COLO668 (cell line): ENCODE measurements around the gene MATK.

Experiments used
- DNase-seq: peaks from one replicate; lab custom pipeline; 2025; ENCODE audit not compliant: unreplicated experiment; lab: John Stamatoyannopoulos, UW

Gene MATK

DNA sequence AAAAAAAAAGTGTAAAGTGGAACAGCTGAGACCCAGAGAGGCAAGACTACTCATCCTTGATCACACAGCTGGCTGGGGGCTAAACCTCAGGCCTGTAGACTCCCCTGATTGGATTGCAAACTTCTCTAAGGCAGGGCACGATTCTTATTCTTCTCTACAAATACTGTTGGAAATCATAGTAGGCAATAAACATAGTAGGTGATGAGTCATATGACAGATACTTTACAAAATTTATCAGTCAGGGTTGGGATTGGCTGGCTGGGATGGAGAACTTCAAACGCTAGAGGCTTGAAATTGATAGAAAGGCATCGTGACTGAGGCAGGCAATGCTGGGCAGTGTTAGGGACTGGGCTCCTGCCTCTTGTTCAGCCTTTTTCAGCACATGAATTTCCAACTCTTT, 5.9 kb upstream of the MATK start:
- DNase-seq = no peak

DNA sequence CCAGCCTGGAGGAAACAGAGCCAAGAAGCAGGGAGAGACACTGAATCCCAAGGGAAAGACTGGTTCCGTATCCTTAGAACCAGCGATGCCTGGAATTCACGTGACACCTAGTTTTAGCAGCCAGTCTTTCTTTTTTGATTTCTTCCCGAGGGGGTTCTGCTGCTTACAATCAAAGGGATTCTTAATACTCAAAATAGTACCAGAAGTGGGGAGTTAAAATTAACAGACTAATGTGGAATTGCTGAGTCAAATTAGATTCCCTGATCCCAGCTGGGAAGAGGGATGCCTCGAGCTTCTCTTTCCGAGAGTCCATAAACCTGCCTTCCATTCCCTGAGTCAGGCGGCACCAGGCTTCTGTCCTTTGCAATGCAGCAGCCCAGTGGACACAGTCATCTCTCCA, 4.8 kb upstream of the MATK start:
- DNase-seq = no peak

DNA sequence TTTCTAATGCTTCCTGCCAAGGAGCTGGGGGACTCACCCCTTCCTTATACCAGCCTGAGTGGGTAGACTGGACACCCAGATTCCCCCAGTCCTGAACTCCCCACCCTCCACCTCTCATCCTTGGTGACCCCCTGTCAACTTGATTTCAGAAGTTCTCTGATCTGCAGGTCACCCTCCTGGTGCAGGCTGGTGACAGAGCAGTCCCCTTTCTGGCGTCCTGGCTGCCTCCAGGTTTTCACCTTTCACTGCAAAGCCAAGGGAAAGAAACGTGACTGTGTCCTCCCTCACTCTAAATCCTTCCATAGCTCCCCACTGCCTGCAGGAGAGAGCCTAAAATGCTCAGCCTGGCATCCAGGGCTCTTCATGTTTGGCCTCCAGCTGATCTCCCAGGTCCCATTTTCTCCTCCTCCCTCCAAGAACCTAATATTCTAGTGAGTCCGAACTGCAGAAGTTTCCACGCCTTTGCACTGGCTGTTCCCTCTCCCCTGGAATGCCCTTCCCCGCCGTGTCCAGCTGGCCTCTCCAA, 4.1 kb upstream of the MATK start:
- DNase-seq = no peak

- no peak for DNase-seq
Measured at GRCh38 chr19:3788996-3789778, 3.0 kb upstream of the MATK start.

- DNase-seq = peak; percentile 8
Measured at GRCh38 chr19:3785451-3785937, 687 bp downstream of the MATK start.

DNA sequence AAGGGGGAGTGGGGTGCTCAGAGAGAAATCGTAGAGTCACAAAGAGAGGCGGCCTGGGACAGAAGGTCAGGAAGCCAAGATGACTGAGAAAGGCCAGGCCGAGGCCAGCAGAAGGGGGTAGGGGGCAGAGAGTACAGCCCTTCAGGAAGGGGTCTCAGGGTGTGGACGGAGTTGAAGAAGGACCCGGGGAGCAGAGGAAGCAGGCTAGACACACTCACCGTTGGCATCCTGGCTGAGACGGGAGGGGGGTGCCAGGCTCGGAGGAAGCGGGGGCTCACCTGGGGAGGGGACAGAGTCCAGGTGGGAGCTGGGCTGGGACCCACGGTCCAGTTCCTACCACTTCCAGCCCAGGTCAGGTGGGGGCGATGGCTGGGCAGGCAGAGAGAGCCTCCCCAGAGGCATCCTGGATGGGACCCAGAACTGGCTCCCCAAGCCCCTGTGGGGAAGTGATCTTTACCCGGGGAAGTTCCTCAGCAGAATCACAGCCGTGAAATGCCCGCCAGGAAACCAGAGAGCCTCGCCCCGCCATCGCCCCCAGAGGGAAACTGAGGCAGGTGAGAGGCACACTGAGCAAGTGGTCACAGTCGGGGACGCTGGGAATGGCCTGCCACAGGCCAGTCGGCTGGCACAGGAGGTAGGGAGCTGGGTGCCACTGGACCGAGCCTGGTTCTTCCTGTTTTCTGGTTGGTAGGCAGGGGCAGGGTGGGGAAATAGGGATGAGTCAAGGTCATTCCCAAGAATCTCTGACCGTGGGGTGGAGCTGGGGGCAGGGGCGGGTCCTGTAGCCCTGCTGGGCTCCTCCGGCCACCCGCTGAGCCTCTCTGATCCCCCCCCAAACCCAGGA, 1.4 kb downstream of the MATK start:
- DNase-seq = no peak

DNA sequence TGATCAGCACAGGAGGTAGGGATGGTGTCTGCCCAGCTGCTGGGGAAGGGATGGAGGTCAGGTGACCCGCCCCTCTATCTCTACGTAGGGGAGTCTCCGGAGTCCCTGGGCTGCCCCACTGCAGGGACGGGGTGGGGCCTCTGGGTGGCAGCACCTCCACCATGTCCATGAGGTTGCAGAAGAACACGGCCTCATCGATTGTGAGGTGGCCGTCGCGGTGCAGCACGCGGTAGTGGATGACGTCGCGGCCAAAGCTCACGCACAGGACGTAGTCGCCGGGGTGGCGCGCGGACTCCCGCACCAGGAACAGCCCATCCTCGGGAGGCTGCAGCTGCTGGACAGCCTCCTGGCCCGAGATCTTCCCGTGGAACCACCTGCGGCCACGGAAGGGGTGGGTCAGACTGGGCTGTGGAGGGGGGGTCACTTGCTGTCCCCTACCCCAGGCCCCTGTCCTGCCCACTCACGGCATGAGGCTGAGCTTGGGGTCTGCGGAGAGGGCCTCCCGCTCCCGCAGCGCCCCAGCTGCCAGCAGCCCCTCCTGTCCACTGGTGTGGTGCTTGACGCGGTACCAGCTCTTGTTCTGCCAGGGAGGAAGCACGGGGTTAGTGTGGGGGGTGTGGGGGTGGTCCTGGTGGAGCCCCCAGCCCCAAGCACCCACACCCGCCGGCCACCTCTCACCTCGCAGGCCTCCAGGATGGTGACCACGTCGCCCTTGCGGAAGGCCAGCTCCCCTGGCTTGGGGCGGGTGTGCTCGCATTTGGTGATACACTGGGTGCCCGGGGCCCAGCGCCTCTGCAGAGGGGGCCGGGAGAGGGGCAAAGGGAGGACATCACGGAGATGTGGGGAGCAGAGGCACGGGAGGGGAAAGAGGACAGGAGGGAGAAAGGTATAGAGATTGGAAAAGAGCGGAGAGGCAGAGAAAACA, 2.3 kb downstream of the MATK start:
- DNase-seq = peak; percentile 13

DNA sequence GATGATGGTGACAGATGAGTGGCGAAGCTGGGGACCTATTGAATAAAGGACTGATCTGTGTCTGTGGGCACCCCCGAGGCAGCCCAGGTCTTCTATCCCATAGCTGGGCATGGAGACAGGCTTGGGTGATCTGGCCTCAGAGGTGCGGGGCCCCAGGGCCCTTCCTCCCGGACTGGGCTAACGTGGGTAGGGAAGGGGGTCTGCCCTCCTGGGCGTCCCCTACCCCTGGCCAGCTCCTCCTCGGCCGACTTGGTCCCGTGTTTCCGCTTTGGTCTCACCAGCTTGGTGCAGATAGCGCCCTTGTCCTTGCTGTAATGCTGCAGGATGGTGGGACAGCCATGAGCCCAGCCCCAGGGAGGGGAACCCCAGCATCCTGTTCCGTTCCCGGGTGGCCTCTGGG, 3.3 kb downstream of the MATK start:
- no peak for DNase-seq

GRCh38 chr19:3782330-3782729, 3.9 kb downstream of the MATK start:
- no peak for DNase-seq

DNA sequence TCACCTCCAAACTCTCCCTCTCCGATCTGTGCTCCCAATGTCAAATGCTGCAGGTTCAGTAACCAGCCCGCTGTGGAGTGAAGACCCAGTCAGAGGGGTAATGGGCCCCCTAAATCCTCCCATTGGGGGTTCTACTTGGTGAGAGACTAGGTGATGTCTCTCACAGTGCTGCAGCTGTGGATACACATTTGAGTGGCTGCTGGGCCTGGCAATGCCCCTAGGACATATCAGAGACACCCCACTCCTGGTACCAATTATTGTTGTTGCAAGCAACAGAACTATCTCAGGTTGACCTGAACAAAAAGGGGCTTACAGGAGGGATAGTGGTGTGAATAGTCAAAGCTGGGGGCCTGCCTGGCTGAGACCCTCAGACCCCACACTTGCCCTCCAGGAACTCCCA, 4.6 kb downstream of the MATK start:
- no peak for DNase-seq

DNA sequence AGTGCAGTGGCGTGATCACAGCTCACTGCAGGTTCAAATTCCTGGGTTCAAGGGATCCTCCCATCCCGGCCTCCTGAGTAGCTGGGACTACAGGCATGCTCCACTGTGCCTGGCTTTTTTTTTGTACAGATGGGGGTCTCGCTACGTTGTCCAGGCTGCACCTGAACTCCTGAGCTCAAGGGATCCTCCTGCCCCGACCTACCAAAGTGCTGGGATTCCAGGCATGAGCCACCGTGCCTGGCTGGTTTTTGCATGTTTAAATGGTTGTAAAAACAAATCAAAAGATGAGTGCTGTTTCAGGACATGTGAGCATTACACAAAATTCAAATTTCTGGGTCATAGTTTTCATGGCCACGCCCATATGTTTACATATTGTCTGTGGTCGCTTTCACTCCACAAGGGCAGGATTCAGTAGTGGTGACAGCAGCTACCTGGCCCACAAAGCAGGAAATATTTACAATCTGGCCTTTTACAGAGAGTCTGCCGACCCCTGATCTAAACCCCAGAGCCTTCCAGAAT, 5.3 kb downstream of the MATK start:
- no peak for DNase-seq

GRCh38 chr19:3778899-3779723, 7.1 kb downstream of the MATK start:
- DNase-seq = no peak

DNA sequence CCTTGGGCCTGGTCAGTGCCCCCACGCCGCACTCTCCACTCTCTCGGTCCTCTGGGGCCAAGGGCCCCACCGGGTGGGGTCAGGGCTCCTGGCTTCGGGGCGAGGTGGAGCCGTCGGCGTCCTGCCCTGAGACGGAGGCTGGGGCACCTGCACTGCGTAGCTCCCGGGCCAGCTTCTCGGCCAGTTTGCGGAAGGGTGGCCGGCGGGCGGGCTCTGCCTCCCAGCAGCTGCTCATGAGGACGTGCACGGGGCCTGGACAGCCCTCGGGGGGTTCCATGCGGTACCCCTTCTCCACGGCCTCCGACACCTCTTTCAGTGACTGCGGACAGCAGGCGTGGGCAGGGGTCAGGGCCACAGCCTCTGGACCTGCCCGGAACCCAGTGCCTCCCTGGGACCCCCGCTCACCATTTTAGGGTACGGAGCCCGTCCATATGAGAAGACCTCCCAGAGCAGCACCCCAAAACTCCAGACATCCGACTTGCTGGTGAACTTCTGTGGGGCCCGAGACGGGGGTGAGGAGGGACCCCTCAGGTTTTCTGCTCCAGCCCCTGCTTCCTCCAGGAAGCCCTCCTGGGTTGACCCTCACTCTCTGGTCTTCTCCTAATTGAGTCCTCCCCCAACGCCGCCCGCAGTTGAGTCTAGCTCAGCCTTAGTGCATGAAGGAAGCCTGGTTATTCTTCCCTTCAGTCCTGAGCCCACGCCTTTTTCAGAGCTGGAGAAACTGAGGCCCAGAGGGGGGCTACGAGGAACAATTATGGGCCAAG, 7.9 kb downstream of the MATK start:
- DNase-seq = no peak

- no peak for DNase-seq
Measured at GRCh38 chr19:3776479-3777040, 9.6 kb downstream of the MATK start.

DNA sequence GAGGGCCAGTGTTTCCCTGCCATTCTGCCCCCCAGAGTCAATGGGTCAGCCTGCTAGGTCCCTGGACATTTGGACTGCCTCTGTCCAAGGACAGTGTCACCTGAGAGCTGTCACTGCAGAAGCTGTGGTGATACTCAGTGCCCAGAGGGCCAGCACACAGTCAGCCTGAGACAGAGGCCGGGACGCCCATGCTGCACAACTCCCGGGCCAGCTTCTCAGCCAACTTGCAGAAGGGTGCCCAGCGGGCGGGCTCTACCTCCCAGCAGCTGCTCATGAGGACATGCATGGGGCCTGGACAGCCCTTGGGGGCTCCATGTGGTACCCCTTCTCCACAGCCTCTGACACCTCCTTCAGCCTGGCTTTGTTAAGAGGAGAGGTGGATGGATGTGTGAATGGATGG, 10.3 kb downstream of the MATK start:
- no peak for DNase-seq

- DNase-seq = no peak
Measured at GRCh38 chr19:3775374-3775711, 10.8 kb downstream of the MATK start.

DNA sequence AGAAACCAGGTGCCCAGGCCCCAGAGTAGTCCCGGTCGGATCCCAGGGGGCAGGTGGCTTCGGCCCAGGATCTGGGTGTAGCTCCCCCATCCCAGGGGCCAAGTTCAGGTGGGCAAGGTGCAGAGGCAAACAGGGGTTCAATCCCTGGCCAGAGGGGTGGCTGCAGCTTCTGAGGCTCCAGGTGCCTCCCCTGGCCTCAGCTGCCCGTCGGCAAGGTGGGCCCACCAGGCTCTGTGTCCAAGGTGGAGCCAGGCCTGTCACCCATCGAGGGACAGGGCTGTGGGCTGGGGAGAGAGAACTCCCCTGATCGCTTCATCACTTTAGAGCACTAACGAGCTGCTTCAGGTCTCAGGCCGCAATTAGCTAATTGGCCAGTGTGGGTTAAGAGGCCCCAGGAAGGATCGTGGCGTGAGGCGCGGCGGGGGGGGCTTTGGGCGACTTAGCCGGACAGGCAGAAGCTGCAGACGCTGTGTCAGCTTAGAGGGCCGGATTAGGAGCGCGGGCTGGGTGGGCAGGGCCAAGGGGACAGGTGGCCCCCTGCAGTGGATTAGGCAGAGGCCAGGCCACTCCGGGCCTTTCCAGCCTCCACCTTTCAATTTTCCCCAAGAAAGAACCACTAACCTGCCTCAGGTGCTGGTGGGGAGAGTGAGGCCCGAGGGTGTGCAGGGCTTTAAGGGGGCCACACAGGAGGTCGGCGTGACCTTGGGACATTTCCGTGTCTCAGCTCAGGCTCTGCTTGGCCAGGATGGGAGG, 11.4 kb downstream of the MATK start:
- DNase-seq = no peak

- no peak for DNase-seq
Measured at GRCh38 chr19:3773814-3774515, 12.2 kb downstream of the MATK start.
